Fibroblast of gingiva (primary cell): ENCODE data around the gene TST.

Experiments used
- DNase-seq: peaks from one replicate; pipeline ENCODE4 v3.0.0-alpha.2; 2011; ENCODE audit warnings: low read depth

The TST gene

DNA sequence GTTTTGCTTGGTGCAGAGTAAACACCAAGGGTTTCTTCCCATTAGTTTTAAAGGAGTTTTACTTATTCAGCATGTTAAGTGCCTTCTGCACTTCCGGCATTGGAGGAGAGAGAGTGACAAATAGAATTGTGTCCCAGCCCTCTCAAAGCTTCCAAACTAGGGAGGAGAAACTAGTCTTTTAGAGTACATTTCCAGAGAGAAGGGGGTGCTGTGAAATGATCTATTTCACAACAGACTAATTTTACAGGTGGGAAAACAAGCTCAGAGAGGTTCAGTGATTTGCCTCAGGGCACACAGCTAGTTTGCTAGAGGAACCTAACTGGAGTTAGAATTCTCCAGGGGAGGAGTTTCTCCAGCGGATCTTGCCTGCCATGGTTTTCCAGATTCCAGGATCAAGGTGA is 12.9 kb upstream of the TST start:
- no peak for DNase-seq

DNA sequence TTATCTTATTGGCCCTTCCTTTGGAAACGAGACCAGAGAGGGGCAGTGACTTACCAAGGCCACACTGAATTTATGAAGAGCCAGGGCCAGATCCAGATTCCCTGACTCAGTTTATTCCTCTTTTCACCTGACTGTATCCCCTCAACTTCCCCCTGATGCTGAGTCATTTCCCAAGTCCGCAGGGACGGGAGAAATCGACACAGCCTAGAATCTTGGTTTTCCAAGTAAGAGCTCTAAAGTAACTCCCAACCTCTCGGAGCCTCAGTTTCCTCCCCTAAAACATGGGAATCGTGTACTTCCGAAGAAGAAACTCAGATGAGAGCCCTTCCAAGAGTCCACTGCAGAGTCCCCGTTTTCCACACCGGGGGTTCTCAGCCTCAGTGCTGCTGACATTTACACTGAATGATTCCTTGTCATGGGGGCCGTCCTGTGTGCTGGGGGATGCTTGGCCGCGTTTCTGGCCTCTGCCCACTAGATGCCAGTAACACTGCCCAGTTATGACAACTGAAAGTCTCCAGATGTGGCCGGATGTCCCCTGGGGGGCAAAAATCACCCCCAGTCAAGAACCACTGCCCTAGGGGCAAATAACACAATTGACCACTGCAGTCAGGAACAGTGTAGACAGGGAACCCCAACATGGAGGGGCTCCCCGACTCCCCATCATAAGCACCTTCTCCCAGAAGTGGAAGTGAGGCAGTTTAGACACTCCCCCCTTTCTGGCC is 11.5 kb upstream of the TST start:
- no peak for DNase-seq

DNA sequence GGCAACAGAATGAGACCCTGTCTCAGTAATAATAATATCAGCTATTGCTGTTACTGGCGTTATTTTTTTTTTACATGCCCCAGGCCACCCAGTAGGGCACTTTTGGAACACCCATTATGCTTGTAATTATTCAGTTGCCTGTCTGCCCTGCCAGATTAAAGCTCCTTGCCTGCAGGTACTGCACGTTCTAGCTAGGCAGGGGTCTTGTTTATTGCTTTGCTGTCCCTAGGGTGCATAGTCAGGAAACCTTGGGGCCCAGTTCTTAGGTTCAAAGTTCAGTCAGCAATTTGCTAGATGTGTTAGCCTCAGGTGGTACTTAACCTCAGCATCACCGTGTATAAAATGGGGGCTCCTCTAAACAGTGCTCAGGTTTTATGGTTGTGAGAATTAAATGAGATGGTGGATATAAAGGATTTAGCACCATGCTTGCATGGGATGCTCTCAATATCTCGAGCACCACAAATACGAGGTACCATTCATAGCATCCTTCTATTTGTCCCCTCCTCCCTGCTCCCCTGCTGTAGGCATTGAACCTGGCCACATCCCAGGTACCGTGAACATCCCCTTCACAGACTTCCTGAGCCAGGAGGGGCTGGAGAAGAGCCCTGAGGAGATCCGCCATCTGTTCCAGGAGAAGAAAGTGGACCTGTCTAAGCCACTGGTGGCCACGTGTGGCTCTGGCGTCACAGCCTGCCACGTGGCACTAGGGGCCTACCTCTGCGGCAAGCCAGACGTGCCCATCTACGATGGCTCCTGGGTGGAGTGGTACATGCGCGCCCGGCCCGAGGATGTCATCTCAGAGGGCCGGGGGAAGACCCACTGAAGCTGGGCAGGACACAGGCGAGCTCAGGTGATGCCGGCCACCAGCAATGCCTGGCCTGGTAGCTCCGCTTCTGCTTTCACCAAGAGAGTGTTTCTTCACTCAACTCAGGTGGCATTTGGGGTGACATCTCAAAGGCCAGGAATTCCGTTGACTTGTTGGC is 9.7 kb upstream of the TST start:
- no peak for DNase-seq

DNA sequence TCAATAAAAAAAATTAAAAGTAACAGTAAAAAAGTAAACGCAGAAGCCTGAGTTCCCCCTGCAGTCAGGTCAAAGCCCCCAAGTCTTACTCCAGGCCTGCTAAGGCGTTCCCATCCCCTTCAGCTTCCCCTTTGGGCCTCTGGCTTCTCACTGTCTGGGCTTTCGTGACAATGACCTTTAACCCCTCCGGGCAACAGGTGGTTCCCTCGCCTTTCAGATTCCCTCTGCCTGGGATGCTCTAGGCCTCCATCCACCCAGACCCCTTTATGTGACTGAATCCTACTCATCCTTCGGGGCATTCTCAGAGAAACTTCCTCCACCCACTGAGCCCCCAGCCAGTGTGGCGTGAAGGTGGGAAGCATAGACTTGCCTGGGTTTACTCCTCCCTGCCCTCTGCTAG is 8.3 kb upstream of the TST start:
- no peak for DNase-seq

DNA sequence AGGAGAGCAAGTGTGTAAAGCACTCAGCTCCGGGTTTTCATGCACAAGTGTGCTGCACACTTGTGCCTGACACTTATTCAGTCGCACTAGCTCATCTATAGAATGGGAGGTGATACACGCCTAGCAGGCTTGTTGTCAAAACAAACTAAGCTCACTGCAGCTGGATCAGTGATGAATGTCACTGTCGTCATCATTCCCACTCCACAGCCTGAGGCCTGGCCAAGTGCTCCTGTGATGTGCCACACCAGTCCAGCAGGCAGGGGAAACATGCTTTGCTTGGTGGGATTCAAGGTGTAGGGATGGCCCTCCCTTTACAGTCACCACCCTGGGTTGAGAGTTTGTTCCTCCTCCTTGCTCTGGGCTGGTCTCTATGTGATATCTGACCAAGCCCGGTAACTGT is 7.1 kb upstream of the TST start:
- DNase-seq: no peak

DNA sequence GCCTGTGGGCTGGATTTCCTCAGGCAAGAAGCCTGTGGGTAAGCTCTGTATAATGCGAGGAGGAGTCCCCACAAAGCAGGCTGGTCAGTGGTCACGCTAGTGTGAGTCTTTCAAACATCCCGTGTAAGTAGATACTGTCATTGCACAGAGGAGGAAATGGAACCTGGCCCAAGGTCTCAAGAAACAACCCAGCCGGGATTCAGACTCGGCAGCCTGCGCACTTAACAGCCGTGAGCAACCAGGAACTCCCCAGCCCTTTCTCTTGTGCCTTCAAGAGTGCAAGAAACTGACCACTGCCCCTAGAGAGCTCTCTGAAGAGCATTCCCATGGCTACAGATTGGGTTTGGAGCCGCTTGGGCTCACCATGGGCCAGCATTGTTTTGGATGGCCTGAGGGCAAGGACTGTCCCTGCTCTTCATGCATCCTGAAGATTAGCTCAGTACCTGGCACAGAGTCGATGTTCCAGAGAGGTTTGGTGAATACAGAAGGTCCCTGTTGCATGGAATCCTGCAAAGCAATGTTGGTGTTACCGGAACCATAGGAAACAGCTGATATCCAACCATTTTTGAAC is 6.3 kb upstream of the TST start:
- no peak for DNase-seq

DNA sequence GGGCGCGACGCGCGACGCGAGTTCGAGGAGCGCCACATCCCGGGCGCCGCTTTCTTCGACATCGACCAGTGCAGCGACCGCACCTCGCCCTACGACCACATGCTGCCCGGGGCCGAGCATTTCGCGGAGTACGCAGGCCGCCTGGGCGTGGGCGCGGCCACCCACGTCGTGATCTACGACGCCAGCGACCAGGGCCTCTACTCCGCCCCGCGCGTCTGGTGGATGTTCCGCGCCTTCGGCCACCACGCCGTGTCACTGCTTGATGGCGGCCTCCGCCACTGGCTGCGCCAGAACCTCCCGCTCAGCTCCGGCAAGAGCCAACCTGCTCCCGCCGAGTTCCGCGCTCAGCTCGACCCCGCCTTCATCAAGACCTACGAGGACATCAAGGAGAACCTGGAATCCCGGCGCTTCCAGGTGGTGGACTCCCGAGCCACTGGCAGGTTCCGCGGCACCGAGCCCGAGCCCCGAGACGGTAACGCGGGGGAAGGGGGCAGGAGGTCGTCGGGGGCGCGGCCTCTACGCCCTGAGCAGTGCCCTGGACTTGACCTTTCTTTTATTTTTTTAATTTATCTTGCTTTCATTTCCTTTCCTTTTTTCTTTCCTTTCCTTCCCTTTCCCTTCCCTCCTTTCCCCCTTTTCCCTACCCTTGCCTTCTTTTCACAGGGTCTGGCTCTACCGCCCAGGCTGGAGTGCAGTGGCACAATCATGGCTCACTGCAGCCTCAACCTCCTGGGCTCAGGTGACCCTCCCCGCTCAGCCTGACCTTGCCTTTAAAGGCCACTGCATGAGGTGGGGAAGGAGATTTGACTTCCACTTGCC is 5.3 kb upstream of the TST start:
- no peak for DNase-seq

DNA sequence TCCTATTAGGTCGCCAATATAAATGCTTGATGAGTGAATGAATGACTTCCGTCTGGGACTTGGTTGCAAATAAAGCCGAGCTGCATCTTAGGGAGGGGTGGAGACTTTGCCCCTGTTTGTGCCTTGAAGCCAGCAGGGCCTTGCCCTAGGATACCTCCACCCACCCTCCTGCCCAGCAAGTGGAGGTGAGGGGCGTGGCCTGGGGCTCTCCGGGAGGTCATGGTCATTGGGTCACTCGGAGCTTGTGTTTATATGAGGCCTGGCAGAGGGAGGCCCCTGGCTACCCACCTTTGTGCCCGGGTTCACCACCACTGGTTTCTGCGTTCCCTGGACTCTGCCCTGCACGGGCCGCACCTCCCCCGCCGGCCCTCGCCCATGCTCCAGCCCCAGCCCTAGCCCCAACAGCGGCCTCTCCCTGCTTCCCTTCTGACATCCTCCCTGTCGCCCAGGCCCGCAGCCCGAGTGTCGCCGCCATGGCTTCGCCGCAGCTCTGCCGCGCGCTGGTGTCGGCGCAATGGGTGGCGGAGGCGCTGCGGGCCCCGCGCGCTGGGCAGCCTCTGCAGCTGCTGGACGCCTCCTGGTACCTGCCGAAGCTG is 4.6 kb upstream of the TST start:
- no peak for DNase-seq

DNA sequence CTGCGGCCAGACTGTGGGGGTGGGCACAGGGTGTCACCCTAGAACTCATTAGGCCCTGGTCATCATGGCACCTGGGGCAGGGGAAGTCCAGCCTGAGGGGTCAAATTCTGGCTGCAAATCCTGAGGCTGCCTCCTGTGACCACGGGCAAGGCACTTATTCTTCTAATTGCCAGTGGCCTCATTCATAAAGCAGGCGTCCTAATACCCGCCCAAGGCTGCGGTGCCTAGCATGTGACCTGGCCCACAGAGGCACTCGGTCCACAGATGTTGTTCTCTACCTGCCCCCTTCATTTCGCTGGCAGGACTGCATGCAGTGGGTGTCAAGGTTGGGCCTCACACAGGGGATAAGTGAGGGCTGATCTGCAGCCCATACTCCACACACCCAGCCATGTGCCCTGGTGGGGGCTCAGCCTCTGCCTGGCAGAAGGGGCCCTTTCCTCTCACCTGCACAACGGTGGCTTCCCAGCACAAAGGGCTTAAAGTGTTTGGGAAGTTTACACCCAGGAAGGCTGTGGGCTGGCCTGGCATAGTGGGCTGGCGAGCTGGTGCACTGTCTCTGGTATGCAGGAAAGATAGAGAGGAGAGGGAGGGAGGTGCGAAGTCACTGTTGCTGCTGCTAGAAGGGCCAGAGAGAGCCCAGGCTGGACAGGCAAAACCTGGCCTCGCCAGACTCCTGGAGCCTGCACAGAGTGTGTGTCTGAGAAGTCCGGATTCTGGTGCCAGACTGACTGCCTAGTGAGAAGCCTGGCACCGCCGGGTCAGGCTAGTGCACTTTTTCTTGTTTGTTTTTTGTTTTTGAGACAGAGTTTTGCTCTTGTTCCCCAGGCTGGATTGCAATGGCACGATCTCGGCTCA is 3.5 kb upstream of the TST start:
- DNase-seq: no peak

DNA sequence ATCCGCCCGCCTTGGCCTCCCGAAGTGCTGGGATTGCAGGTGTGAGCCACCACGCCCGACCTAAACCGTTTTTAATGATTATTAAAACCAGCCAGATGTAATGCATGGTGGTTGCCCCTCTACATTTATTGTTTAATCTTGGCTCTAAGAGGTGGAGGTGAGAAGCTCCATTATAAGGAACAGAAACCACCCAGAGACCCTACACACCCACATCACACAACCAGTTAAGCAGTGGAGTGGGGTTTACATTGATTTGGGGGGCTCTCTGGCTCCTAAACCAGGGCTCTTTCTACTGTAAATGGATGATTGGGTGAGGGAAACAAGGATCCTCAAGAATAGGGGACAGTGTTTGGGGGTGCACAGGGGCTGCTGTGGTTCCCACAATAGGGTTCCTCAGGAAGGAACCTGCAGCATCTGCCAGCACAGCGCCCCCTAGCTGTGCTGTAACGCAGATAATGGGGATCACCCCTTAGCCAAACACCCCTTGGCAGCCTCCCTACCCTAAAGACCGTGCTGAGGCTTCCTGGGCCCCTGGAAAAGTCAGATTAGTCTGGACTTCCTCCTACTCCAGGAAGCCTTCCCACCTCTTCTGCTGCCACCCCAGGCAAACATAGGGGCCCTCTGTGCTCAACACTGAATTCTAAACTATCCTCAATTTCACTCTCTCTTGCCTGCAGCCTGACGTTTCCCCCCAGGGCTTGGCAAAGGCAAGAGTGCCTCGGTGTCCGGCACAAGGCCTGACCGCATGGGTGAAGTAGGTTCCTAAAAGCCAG is 2.6 kb upstream of the TST start:
- DNase-seq: peak; percentile 14

DNA sequence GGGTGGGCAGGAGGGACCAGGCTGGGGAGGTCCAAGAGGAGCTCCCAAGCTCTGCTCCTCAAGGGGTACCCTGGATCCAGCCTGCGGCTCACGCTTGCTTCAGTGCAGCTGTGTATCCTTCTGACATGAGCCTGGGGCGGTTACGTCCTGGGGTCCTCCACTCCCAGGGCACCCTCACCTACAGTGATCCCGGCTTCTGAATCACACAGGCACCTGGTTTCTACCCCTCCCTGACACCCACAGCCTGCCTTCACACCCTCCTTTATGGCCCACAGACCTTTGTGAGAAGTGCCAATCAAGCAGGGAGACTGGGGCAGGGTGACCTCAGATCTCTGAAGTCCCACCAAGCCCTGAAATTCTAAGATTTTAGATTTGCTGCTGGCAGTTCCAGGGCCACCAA is 1.8 kb upstream of the TST start:
- DNase-seq: no peak

DNA sequence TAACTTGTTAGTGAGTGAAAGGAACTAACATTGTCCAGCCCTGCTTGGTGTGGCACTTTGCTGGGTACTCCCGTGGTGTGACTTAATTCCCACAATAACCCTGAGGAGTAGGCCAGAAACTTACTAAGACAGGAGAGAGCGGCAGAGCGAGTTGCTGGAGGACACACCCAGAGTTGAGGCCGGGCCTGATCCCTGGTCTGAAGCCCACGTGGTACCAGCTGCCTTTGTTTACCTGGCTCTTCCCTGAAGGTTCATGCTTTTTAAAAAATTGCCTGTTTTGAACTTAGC is 889 bp upstream of the TST start:
- DNase-seq: peak; percentile 50

DNA sequence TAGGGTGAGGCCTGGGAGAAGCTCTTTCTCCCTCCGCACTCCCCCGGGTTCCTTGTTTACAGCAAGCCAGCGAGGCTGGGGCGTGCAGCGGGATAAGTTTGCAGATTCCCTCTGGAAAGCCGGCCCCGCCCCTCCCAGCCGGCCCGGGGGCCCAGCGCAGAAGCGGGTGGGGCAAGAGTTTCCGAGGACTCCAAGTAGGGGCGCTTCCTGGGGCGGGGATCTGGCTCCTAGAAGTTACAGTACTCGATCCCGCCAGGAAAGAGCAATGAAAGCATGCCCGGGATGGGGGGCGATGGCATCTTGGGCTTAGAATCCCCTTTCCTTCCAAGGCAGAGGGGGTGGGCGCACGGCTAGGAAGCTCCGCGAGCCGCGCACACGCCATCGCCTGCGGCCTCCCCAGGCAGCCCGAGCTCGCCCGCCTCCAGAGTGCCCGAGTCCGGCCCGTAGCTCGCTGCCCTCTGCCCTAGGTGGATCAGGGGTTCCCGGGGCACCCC is 385 bp downstream of the TST start:
- peak; percentile 40 for DNase-seq

DNA sequence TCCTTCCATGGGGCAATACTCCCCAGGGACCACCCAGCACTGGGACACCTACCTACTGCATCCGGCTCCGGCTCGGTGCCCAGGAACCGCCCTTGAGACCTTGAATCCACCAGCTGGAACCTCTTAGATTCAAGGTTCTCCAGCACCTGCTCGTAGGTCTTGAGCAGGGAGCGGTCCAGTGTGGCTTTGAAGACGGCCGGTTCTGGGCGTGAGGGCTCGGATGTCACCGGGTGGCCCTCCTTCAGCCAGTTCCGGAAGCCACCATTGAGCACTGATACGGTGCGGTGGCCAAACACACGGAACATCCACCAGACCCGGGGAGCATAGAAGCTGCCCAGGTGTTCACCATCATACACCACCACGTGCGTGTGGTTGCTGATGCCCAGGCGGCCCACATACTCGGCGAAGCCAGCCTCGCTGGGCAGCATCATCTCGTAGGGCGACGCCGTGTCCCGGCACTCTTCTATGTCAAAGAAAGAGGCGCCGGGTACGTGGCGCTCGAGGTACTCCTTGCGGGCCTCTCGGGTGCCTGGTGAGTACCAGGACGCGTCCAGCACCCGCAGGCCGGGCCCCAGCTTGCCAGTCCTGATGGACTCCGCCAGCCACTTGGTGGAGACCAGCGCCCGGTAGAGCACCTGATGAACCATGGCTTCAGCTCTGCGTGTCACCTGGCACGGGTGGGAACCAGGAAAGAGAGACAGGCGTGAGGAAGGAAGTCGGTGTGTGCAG is 997 bp downstream of the TST start:
- DNase-seq: no peak

DNA sequence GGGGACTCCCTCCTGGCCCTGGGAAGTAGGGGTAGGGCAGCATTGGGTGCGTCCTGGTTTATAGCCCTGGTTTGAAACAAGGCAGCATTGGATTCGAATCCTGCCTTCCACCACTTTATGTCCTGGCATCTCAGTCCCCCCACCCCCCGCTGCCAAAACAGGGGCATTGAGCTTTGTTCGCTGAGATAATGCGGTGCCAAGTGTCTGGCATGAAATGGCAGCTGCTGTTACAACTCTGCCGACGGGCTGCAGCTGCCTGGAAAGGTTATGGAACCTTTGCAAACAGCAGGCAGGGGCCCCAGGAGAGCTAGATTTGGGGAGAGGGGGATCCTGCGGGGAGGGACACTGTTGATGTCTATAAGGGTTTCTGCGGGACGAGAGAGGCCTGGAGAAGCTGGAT is 1.9 kb downstream of the TST start:
- no peak for DNase-seq

DNA sequence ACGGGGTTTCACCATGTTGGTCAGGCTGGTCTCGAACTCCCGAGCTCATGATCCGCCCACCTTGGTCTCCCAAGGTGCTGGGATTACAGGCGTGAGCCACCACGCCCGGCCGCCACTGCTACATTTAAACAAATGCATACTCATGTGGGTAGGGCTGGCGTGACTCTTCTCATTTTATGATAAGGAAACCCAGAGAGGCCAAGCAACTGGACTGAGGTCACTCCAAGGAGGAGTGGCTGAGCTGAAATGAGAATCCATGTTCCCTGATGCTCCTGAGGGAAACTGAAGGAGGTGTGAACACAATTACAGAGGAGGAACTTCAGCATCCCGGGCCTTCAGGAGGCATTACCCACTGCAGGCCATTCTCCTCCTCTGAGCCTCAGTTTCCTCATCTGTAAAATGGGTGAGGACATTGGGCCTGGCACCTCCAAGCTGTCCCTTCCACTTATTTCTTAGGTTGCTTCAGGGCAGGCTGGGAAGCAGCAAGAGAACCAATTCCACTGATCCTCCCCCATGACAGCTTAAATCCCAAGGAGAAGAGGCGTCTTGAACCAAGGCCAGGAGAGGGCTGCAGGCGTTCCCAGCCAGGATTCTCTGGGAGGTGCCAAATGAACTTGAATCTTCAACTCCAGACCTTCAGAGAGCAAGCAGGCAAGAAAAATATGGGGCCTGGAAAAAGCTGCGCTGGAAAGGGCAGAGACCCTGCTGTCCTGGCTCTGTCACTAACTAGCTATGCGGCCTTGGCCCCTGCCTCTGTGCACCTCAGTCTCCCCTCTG is 2.9 kb downstream of the TST start:
- DNase-seq: no peak

DNA sequence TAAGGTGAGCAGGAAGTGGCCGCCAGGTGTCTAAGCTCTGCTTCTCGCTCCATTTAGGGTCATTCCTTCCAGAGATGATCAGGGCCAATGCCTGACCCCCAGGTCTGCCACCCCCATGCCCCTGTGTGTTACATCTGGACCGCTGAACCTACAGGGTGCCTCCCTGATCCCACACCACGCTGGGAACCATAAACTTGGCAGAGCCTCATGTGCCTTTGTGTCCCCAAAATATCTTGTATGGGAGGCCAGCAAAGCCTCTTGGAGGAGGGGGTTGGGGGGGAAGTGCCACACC is 3.7 kb downstream of the TST start:
- no peak for DNase-seq

DNA sequence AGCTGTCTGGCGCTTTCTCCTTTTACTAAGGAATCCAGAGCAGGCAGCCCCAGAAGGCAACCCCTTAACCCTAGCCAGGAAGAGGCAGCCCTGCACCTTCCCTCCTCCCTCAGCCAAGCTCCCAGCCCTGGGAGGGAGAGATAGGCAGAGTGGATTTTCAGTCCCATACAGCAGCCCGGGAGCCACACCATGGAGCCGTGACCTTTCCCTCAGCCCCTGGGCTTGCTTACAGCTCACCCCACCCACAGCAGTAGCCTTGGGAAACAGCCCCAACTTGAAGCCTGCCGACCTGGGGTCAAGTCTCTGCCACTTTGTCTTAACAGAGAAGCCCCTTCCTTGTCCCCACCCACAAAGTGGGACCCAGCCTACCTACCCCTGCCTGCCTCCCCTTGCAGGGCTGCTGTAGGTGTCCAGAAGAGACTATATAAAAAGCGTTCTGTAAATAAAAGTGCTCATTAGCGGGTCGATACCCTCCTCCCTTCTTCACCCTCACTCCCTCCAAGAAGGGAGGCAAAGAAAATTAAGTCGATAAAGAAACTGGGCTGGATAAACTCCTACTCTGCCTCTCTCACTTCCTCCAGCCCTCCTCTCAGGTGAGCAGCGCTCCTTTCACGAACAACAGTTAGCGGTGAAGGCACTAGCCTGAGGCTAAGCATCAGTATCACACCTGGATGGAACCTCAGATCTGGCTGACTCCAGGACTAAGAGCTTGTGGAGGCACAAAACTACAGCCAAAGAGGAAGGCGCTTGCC is 4.2 kb downstream of the TST start:
- no peak for DNase-seq
